ENCODE data around the gene NT5DC4.

The NT5DC4 gene

DNA sequence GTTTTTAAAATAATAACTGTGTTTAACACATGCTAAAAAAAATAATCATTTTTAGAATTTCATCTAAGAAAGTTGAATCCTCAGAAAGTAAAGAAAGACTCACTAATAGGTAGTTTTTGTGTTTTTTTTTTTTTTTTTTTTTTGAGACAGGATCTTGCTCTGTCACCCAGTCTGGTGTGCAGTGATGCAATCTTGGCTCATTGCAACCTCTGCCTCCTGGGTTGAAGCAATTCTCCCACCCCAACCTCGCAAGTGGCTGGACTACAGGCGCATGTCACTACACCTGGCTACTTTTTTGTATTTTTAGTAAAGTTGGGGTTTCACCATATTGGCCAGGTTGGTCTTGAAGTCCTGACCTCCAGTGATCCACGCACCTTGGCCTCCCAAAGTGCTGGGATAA lies 36.4 kb downstream of the NT5DC4 start:
- H3K27me3 ChIP-seq (ENCODE audit: insufficient read depth, low read length) = no peaks in the 10 kb centered on the region
- H2AFZ ChIP-seq (ENCODE audit: low read depth, low read length) = no peak overlapping the region
- peaks cover 3% of the 10 kb centered on the region for H3K4me1 ChIP-seq (ENCODE audit: insufficient read depth, low read length)
- peaks cover 90% of the 10 kb centered on the region for H3K36me3 ChIP-seq (ENCODE audit: insufficient read depth, low read length)
- H3K4me3 ChIP-seq (ENCODE audit: low read length) = no peak overlapping the region
- no peaks in the 10 kb centered on the region for H3K9me3 ChIP-seq (ENCODE audit: low read length)

DNA sequence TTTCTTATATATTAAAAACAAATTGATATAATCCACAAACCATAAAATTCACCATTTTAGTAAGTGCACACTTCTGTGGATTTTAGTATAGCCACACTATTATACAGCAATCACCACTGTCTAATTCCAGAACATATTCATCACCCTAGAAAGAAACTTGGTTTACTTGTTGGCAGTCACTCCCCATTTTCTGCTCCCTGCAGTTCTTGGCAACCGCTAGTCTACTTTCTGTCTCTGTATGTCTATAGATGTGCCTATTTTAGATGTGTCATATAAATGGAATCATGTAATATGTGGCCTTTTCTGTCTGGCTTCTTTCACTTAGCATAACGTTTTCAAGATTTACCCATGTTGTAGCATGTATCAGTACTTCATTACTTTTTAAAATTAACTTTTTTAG lies 37.9 kb downstream of the NT5DC4 start:
- Histone ChIP-seq H2AFZ (ENCODE audit: low read depth, low read length) (no peak overlapping the region), H3K36me3 (ENCODE audit: insufficient read depth, low read length) (peaks cover 81% of the 10 kb centered on the region)

DNA sequence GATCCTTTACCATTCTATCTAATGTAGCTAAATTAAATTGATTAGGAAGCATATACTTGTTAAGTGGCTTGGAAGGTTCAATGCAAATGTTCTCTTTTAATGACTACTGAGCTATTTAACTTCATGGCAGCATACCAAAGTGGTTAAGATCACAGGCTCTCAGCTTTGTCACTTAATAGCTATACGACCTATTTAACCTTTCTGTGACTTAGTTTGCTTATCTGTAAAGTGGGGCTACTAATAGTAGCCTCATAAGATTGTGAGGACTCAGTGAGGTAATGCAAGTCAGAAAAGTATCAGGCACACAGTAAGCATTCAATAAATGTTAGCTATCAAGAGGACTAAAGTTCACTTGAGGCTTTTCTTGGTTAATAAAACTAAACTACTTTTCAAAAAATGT lies 39.3 kb downstream of the NT5DC4 start:
- Histone ChIP-seq H3K27me3 (ENCODE audit: insufficient read depth, low read length) (no peaks in the 10 kb centered on the region), H2AFZ (ENCODE audit: low read depth, low read length) (no peak overlapping the region), H3K9me3 (ENCODE audit: low read length) (no peaks in the 10 kb centered on the region), H3K4me3 (ENCODE audit: low read length) (no peak overlapping the region), H3K36me3 (ENCODE audit: insufficient read depth, low read length) (peaks cover 67% of the 10 kb centered on the region), H3K4me1 (ENCODE audit: insufficient read depth, low read length) (peaks cover 22% of the 10 kb centered on the region)

More for the DNA sequence above, 37.9 kb downstream of the NT5DC4 start:
- Histone ChIP-seq H3K4me1 (ENCODE audit: insufficient read depth, low read length) (peaks cover 18% of the 10 kb centered on the region), H3K9me3 (ENCODE audit: low read length) (no peaks in the 10 kb centered on the region), H3K4me3 (ENCODE audit: low read length) (no peak overlapping the region), H3K27me3 (ENCODE audit: insufficient read depth, low read length) (no peaks in the 10 kb centered on the region)

DNA sequence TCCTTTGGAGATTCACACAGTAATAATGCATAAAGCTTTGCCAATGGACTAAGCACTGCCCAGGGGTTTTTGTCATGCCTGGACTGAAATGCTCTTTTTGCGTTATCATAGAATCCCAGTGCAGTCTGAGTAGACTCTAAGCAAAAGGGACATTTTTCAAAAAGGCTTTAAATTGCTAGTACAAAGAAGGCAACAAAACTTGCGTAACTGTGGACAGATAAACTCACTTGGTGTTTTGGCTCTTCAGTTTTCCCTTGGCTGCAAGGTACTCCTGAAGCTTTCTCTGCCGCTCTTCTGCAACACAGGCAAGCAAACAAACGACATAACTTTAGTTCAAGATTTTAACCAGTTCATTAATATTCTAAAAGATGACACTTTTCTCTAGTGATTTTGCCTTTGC lies 41.5 kb downstream of the NT5DC4 start:
- no peak overlapping the region for H3K4me3 ChIP-seq (ENCODE audit: low read length)
- H3K36me3 ChIP-seq (ENCODE audit: insufficient read depth, low read length) = peaks cover 46% of the 10 kb centered on the region
- peaks cover 24% of the 10 kb centered on the region for H3K4me1 ChIP-seq (ENCODE audit: insufficient read depth, low read length)
- no peak overlapping the region for H2AFZ ChIP-seq (ENCODE audit: low read depth, low read length)
- no peaks in the 10 kb centered on the region for H3K9me3 ChIP-seq (ENCODE audit: low read length)
- H3K27me3 ChIP-seq (ENCODE audit: insufficient read depth, low read length) = no peaks in the 10 kb centered on the region

DNA sequence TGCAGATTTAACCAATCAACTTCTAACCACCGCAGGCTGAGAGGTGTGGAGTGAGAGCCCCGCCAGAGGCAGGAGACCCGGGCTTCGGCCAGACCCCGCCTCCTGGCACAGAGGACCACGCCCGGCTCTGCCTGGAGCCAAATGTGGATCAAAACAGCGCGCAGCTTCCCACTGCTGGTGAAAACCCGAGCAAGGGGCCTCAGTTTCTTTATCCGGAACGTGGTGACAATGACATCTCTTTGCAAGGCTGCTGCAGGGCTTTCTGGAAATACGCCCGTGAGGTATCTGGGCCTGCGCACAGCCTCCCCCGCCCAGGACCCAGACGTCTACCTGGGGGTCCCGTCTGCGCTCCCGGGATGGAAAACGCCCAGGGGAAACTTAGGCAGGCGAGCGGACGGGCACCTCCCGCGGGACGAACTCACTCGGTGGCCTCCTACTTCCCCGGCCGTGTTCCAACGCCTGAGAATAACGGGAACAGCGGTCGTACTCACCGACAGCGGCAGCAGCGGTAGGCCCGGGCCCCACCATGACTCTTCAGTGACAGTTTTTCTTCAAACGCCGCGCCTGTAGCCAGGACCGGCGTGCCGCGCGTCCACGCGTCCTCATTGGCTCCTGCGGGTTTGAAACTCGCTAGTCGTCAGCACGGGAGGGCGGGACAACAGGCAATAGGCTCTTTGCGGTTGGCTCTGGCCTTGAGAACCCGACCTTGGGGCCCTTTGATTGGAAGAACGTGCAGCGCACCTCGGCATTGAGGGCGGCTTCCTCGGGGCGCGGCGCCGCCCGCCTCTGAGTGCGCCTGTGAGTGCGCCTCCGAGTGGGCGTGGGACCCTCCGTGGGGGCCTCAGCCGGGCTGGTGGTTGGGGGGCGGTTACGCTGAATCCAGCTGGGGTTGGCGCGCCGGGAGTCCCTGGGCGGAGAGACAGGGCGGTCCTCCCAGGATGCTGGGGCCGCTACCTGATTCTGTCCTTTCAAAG lies 43.5 kb downstream of the NT5DC4 start, which contains the start of gene CKAP2L:
CKAP2L (minus strand) TSS at position 539 of the 974 bp plus-strand sequence; CDS start at position 528, 11 bp downstream.
- Histone ChIP-seq H3K9me3 (ENCODE audit: low read length) (no peaks in the 10 kb centered on the region), H3K4me1 (ENCODE audit: insufficient read depth, low read length) (peaks cover 24% of the 10 kb centered on the region), H2AFZ (ENCODE audit: low read depth, low read length) (peak within 1 kb of the TSS; percentile 74), H3K36me3 (ENCODE audit: insufficient read depth, low read length) (peaks cover 26% of the 10 kb centered on the region), H3K27me3 (ENCODE audit: insufficient read depth, low read length) (no peaks in the 10 kb centered on the region), H3K4me3 (ENCODE audit: low read length) (peak within 1 kb of the TSS; percentile 79)

DNA sequence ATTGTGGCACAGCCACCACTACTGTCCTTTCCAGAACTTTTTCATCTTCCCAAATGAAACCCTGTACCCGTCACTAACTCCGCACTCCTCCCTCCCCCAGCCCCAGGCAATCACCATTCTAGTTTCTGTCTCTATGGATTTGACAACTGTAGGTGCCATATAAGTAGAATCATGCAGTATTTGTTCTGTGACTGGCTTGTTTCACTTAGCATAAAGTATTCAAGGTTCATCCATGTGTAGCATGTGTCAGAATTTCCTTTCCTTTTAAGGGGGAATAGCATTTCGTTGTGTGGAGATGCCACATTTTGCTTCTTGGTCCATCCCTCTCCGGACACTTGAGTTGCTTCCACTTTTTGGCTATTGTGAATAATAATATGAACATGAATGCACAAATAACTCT lies 44.4 kb downstream of the NT5DC4 start:
- Histone ChIP-seq H3K27me3 (ENCODE audit: insufficient read depth, low read length) (no peaks in the 10 kb centered on the region), H3K9me3 (ENCODE audit: low read length) (no peaks in the 10 kb centered on the region), H3K4me3 (ENCODE audit: low read length) (peak overlapping the region; percentile 79)

DNA sequence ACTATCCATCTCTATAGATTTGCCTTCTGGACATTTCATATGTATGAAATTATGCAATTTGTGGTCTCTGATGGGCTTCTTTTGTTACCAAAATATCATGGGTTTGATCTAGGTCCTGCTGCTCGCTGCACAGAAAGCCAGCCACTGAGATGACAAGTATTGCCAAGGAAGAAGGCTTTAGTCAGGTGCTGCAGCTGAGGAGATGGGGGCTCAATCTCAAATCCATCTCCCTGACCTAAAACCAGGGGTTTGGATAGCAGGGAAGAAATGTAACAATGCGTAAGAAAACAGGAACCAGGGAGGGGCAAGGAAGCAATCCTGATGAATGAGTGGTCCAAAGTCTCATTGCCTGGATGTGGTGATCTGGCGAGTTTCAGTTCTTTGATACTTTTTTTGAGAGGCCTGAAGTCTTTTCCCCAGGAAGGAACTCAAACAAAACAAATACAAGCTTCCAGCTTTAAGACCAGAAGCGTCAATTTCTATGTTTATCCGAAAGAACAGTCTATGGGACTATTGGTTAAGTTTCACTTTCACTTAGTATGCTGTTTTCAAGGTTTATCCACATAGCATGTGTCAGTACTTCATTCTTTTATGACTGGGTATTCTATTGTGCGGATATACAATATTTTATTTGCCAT lies 47.0 kb downstream of the NT5DC4 start:
- no peaks in the 10 kb centered on the region for H3K9me3 ChIP-seq (ENCODE audit: low read length)
- no peak overlapping the region for H3K4me3 ChIP-seq (ENCODE audit: low read length)
- no peaks in the 10 kb centered on the region for H3K36me3 ChIP-seq (ENCODE audit: insufficient read depth, low read length)
- peaks cover 16% of the 10 kb centered on the region for H3K4me1 ChIP-seq (ENCODE audit: insufficient read depth, low read length)
- H3K27me3 ChIP-seq (ENCODE audit: insufficient read depth, low read length) = no peaks in the 10 kb centered on the region
- H2AFZ ChIP-seq (ENCODE audit: low read depth, low read length) = no peak overlapping the region

More for the DNA sequence above, 44.4 kb downstream of the NT5DC4 start:
- H3K4me1 ChIP-seq (ENCODE audit: insufficient read depth, low read length) = peaks cover 24% of the 10 kb centered on the region
- H2AFZ ChIP-seq (ENCODE audit: low read depth, low read length) = peak overlapping the region; percentile 48
- peaks cover 17% of the 10 kb centered on the region for H3K36me3 ChIP-seq (ENCODE audit: insufficient read depth, low read length)

DNA sequence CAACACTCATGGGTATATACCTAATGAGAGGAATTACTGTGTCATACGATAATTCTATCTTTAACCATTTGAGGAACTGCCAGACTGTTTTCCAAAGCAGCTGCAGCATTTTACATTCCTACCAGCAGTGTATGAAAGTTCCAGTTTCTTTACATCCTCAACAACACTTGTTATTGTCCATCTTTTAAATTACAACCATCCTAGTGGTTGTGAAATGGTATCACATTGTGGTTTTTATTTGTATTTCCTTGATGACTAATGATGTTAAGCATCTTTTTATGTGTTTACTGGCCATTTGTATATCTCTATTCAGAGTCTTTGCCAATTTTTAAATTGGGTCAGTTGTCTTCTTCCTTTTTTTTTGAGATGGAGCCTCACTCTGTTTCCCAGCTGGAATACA lies 47.6 kb downstream of the NT5DC4 start:
- H3K4me1 ChIP-seq (ENCODE audit: insufficient read depth, low read length) = peaks cover 9% of the 10 kb centered on the region
- H3K9me3 ChIP-seq (ENCODE audit: low read length) = no peaks in the 10 kb centered on the region
- H3K4me3 ChIP-seq (ENCODE audit: low read length) = no peak overlapping the region
- H2AFZ ChIP-seq (ENCODE audit: low read depth, low read length) = no peak overlapping the region
- no peaks in the 10 kb centered on the region for H3K36me3 ChIP-seq (ENCODE audit: insufficient read depth, low read length)
- no peaks in the 10 kb centered on the region for H3K27me3 ChIP-seq (ENCODE audit: insufficient read depth, low read length)

DNA sequence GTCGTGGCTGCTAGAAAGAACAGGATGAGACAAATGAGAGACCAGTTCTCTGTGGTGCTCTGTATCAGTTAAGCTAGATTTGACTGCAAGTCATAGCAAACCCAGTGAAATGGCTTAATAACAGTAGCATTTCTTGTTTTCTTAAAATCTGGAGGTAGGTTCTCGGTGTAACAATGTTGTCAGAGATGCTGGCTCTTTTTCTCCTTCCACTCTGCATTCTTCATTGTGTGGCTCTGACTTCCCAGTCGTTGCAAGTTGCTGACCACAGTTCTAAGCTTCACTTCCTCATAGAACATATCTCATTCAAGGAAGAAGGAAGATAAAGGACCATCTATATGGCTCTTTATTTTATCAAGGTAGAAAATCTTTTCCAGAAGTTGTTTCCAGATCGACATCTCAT lies 51.5 kb downstream of the NT5DC4 start:
- no peak overlapping the region for H3K4me3 ChIP-seq (ENCODE audit: low read length)
- H2AFZ ChIP-seq (ENCODE audit: low read depth, low read length) = no peak overlapping the region
- H3K4me1 ChIP-seq (ENCODE audit: insufficient read depth, low read length) = peaks cover 6% of the 10 kb centered on the region
- no peaks in the 10 kb centered on the region for H3K27me3 ChIP-seq (ENCODE audit: insufficient read depth, low read length)
- no peaks in the 10 kb centered on the region for H3K9me3 ChIP-seq (ENCODE audit: low read length)
- H3K36me3 ChIP-seq (ENCODE audit: insufficient read depth, low read length) = no peaks in the 10 kb centered on the region

DNA sequence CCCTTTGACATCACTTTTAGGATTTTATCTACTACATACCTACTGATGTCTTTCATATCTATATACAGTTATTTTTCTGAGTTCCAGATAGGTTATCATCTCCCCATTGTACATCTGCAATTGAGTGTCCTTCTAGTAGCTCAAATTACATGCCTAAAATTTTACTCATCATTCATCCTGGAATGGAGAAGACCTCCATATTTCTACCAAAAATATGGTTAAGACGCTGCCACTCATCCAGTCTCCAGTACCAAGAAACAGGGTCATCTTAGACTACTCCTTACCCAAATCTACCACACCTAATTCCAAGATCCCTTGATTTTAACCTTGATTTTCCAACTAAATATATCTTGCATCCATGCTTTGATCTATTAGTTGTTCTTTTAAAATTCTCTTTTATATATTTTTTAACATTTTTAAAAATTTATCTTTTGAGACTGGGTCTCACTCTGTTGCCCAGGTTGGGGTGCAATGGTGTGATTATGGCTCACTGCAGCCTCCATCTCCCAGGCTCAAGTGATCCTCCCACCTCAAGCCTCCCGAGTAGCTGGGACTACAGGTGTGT lies 52.2 kb downstream of the NT5DC4 start:
- no peak overlapping the region for H2AFZ ChIP-seq (ENCODE audit: low read depth, low read length)
- no peak overlapping the region for H3K4me3 ChIP-seq (ENCODE audit: low read length)
- no peaks in the 10 kb centered on the region for H3K36me3 ChIP-seq (ENCODE audit: insufficient read depth, low read length)
- H3K4me1 ChIP-seq (ENCODE audit: insufficient read depth, low read length) = peaks cover 11% of the 10 kb centered on the region
- H3K9me3 ChIP-seq (ENCODE audit: low read length) = no peaks in the 10 kb centered on the region
- no peaks in the 10 kb centered on the region for H3K27me3 ChIP-seq (ENCODE audit: insufficient read depth, low read length)

DNA sequence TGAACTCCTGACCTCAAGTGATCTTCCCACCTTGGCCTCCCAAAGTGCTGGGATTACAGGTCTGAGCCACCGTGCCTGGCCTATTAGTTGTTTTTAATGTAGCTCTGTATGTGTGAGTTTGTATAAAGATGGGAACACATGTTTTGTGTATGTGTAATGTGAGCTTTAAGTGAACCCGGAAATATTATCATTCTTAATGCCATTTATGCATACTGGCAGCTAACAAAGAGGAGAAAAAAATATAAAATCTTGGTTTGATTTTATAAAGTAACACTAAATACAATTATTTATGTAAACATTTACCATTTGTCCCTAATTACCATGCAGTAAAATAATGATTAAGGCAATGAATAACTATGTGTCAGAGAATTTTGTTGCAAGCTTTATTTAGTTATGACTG lies 52.7 kb downstream of the NT5DC4 start:
- Histone ChIP-seq H3K36me3 (ENCODE audit: insufficient read depth, low read length) (no peaks in the 10 kb centered on the region), H3K9me3 (ENCODE audit: low read length) (no peaks in the 10 kb centered on the region), H3K27me3 (ENCODE audit: insufficient read depth, low read length) (no peaks in the 10 kb centered on the region), H3K4me1 (ENCODE audit: insufficient read depth, low read length) (peaks cover 11% of the 10 kb centered on the region), H3K4me3 (ENCODE audit: low read length) (no peak overlapping the region), H2AFZ (ENCODE audit: low read depth, low read length) (no peak overlapping the region)

DNA sequence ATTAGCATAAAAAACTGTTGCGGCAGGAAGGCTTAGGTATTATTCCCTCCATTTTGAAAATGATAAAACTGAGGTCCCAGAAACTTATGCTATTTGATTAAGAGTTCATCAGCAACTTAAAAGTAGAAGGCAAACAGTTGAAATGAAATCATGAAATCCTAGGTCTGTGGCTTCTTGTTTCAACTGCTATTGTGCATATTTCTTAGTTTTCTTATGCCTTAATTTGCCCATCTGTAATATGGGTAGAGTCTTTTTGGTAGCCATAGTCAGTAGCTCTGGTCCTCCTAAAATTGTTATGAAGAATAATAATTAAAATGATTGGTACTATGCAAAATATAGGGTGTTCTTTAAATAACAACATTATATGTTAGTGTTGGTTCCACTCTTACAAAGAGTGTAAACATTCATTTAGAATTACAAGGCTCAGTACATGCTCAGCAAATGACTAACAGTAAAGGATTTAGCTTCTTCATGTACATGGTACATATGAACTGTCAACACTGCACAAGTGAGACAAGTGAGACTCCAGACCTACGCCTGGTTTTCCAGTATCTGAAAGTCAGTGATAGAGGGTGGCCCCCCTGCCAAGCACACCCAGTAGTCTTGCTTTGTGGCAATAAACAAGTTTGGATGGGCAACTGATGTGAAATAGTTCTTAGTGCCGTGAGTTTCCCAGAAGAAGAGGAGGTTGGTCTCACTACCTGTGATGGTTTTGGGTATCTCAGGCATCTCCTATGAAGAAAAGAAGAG lies 53.9 kb downstream of the NT5DC4 start:
- Histone ChIP-seq H3K36me3 (ENCODE audit: insufficient read depth, low read length) (no peaks in the 10 kb centered on the region), H3K4me3 (ENCODE audit: low read length) (no peak overlapping the region), H3K27me3 (ENCODE audit: insufficient read depth, low read length) (no peaks in the 10 kb centered on the region), H3K9me3 (ENCODE audit: low read length) (no peaks in the 10 kb centered on the region), H2AFZ (ENCODE audit: low read depth, low read length) (no peak overlapping the region), H3K4me1 (ENCODE audit: insufficient read depth, low read length) (peaks cover 11% of the 10 kb centered on the region)

Measured in neuron (in vitro differentiated cells).